G401 (cell line): ENCODE measurements around the gene GPER1. TPM values are rescaled to one million over a fixed set of nuclear protein-coding genes. Genes with fewer than 3 reads are reported as not detected.

ENCODE experiments used
- DNase-seq: peaks from one replicate; pipeline ENCODE4 v3.0.0-alpha.2; 2015; ENCODE audit warnings: low spot score
- in situ Hi-C: cut with HindIII; loops from 2 replicates; pipeline ENCODE4 v1.10.0; 2016; ENCODE audit warnings: low sequenced_read_pairs, mixed read lengths
- total RNA-seq: library from RNA; depleted of rRNA; stranded (reverse); fragments of >200 nt; shearing (Covaris generic); gene quantifications from 2 replicates; pipeline ENCODE4 v1.2.3, GENCODE V29; 2014

Gene GPER1
- total RNA-seq, 1 experiment from 2014 or later: 3.5 TPM

DNA sequence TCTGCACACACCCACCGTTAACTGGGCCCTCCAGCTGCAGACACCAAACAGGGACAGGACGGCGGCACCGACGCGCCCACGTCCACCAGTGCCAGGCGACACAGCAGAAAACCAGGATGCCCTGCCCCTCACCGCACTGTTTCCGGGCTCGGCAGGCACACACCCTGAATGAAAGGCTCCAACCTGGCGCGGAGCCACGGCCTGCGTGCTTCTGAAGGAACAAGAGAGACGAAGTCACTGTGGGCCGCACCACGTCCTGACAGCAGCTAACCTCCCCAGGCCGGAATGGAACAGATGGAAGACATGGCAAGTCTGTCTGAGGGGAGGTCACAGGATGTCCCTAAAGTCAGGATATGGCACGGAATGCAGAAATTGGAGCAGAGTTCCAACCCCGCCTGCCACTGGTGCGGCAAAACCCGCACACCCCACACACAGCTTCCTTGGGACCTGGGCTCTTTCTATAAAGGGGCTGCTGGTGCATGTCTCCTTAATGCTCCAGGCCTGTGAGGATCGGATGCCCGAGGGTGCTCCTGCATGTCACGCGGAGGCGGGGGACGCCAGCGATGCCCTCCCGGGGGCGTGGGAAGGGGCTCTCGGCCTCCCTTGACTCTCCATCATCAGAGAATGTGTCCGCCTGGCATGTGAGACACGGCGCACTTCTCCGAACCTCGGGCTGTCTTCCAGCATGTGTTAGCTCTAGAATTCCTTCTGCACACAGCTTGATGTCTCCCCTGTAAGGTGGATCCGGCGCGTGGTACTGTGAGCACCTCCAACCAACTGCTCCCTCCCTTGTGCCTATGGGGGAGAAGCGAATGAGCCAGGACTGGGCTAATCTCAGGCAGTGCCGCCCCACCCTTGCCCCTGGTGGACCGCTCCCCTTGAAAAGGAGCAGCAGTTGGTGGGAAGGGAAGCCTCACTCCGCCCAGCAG lies 3.9 kb upstream of the GPER1 start:
- peak; percentile 68 for DNase-seq
- in situ Hi-C loops: no loop called here

DNA sequence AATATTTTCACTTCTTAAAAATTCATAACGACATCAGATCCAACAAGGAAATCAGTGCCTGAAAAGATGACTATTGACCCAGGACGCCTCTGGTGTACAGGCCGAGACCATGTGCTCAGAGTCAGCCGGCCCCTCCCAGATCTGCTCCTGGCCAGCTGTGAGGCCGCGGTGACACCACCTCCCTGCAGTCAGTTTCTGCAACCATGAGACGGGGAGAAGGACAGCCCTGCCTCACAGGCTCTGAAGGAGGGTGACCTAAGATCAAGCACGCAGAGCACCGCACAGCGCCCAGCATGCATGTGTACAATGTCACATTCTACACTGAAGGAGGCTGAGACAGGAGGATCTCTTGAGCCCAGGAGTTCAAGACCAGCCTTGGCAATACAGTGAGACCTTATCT lies 2.6 kb upstream of the GPER1 start:
- DNase-seq: no peak
- in situ Hi-C loops: no loop called here

DNA sequence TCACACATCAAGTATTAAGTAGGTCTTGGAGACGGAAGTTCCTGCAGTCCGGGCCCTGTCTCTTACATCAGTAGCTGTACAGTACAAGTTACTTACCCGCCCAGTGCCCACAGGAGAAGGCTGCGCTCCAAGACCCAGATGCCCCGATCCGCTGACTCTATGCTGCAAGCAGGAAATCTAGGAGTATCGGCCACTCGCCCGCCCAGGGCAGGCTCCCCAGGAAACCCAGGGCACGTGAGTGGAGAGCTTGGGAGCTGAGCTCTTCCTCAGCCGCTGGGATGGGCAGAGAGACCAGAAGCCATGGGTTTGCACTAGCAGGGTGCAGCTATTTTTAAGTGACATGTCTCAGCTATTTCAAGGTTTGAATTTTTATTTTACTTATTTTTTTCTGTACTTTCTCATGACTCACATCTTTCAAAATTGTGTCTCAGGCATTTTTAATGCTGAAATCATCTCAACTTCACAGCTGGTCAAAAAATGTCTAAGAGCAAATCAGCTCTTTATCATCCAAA lies 1.9 kb upstream of the GPER1 start:
- in situ Hi-C loops: no loop called here
- DNase-seq: no peak

DNA sequence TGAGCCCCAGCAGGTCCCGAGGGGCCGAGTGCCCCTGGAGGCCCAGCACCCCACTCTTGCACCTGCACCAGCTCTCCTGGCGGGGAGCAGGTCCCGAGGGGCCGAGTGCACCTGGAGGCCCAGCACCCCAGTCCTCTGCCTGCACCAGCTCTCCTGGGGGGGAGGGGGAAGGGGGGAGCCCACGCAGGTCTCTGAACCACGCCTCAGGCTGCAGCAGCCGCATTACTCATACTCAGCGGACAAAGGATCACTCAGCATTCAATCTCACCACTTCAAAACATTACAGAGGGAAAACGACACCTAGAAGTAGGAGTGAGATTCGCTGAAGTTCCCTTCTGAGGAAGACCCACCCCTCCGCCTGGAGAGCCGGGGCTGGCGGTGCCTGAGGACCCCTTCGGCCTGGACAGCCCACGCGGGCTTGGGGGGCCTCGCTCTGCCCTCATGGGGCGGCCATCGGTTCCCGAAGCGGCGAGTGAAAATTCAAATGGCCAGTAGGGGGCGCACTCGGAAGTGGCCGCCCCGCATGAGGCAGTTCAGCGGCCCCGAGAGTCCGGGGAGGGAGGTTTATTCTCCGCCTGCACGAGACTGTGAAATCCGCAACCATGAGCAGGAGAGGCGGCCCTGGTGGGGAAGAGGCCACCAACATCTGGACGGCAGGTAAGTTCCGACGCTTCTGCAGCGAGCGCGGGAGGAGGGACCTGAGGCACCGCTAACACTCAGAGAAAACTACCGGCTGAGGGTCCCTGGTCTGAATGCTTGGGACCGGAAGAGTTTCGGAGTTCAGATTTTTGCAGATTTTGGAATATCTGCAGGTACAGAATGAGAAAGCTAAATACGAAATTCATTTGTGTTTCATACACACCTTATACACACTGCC lies 1.1 kb upstream of the GPER1 start:
- in situ Hi-C loops: no loop called here
- peak; percentile 56 for DNase-seq

DNA sequence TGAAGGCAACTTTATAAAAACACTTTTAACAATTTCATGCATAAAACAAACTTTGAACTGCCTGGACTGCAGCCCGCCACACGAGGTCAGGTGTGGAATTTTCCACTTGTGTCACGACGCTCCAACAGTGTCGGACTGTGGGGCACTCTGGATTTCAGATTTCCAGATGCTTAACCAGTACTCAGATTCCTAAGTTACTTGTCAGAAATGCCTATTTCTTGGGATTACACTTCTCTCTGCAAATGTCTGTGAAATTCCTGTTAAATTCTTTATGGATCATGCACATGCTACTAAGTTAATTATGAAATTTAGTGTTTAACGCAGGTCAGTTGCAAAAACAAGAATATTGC lies 473 bp upstream of the GPER1 start:
- in situ Hi-C loops: no loop called here
- DNase-seq: no peak

DNA sequence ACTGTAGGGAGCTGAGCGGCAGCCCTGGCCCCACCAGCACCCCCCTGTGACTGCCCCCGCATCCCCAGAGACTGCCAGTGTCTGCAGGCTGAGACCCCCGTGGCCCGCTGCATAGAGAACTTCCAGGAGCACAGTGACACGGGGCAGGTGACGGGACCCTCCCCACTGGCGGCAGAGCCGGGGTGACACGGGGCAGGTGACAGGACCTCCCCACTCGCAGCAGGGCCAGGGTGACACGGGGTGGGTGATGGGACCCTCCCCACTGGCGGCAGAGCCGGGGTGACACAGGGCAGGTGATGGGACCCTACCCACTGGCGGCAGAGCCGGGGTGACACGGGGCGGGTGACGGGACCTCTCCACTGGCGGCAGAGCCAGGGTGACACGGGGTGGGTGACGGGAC lies 2.3 kb downstream of the GPER1 start:
- in situ Hi-C loops: no loop called here

DNA sequence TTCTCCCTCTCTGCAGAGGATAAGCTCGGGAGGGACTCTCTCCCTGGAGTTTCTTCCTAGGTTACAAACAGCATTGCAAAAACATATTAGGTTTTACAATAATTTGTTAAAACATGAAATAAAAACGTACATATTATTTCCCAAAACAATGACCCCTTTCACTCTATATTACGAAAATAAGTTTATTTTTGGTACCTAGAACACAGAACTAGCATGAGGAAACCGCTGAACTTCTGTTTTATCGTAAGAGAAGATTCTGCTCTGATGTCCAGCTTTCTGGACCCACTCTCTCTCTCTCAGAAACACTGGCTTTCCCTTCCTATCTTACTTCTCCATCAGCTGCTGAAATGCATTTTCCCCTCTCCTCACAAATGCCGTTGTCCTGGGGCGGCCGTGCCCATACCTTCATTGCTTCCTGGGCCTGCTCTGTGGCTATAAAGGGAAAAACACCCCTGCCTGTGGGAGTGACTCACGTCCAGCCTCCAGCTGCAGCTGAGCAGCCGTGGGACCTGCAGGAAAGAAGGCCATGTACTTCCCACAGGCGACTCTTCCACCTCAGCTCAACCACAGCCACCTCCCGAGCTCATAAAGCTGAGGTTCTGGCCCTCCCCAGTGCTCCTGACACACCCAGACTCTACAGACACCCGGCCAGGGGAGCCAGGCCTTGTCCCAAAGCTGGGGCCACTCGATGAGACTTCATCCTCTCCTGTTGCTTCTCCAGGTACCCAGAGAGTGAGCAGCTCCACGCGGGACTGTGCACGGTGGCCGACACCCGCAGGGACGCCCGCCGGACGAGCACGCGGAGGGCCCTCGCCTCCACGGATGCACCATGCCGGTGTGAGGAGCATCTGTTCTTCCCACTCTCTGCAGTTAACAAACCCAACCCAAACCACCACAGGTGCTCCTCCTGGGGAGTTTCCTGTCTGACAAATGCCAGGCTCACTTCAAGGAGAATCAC lies 3.1 kb downstream of the GPER1 start:
- in situ Hi-C loops: no loop called here
- DNase-seq: no peak

More for the DNA sequence above, 2.3 kb downstream of the GPER1 start:
- no peak for DNase-seq

DNA sequence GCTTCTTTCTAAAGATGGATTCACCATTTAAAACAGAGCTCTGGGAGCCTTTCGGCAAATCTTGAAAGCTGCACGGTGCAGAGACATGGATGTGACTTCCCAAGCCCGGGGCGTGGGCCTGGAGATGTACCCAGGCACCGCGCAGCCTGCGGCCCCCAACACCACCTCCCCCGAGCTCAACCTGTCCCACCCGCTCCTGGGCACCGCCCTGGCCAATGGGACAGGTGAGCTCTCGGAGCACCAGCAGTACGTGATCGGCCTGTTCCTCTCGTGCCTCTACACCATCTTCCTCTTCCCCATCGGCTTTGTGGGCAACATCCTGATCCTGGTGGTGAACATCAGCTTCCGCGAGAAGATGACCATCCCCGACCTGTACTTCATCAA lies 3.7 kb downstream of the GPER1 start:
- no peak for DNase-seq
- in situ Hi-C loops: no loop called here

DNA sequence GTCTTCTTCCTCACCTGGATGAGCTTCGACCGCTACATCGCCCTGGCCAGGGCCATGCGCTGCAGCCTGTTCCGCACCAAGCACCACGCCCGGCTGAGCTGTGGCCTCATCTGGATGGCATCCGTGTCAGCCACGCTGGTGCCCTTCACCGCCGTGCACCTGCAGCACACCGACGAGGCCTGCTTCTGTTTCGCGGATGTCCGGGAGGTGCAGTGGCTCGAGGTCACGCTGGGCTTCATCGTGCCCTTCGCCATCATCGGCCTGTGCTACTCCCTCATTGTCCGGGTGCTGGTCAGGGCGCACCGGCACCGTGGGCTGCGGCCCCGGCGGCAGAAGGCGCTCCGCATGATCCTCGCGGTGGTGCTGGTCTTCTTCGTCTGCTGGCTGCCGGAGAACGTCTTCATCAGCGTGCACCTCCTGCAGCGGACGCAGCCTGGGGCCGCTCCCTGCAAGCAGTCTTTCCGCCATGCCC lies 4.3 kb downstream of the GPER1 start:
- DNase-seq: no peak
- in situ Hi-C loops: no loop called here

DNA sequence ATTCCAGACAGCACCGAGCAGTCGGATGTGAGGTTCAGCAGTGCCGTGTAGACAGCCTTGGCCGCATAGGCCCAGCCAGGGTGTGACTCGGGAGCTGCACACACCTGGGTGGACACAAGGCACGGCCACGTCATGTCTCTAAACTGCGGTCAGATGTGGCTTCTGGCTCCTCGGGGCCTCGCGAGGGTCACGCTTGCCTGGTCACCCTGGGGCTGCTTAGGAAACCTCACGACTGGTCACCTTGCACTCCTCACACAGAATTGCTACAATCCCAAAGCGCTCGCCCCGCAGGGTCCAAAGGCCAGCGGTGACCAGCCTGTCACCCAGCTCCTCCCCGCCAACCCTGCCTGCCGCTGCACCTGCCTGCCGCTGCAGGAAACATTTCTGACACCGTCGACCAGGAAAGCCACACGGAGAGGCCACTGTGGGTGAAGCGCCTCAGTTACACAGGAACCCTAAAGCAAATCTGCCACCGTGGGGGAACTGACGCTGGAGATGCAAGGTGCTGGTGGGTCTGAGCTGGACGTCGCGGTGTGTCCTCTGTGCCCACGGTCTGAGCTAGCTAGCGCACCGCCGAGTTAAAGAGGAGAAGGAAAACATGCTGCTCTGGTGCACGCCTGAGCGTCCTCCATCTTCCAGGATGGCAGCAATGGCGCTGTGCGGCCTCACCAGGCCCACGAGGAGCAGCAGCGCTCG lies 5.0 kb downstream of the GPER1 start:
- in situ Hi-C loops: no loop called here

DNA sequence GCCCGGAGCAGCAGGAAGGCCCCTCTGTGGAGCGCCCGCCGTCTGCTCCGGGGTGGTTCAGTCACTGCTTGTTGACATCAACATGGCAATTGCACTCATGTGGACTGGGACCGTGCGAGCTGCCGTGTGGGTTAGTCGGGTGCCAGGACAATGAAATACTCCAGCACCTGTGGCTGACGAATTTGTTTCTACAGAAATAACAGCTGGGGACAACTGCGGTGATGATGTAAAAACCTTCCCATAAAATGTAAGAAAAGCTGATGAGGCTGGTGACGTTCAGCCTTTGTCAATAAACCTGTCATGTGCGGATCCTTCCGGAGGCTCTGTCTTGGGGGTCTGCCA lies 5.6 kb downstream of the GPER1 start:
- in situ Hi-C loops: no loop called here
- no peak for DNase-seq

More for the DNA sequence above, 5.0 kb downstream of the GPER1 start:
- no peak for DNase-seq

DNA sequence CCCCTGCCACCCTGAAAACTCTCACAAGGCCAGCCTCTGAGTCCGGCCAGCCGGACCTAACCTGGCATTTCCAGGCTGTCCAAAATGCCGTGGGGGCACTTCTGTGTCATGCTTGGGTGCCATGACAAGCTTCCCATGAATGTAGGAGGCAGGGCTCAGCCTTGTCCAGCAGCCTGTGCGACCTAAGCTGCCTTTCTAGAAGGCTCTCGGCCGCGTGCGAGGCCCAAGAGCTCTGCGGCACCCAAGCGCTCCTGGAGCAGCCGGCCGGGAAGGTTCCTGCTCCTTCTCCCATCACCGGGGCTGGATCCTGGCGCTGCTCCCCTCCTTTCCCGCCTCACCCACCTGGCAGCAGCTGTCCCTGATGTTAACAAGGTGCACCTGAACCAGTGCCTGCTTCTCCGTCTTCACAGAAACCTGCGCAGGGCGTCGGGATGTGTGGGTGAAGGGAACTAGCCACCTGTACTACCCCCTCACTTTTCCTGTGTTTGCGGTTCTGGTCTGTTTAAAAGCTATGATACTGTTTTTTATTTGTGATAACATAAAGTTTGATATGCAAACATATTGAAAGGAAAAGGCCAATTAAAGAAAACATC lies 6.1 kb downstream of the GPER1 start:
- no peak for DNase-seq
- in situ Hi-C loops: no loop called here

DNA sequence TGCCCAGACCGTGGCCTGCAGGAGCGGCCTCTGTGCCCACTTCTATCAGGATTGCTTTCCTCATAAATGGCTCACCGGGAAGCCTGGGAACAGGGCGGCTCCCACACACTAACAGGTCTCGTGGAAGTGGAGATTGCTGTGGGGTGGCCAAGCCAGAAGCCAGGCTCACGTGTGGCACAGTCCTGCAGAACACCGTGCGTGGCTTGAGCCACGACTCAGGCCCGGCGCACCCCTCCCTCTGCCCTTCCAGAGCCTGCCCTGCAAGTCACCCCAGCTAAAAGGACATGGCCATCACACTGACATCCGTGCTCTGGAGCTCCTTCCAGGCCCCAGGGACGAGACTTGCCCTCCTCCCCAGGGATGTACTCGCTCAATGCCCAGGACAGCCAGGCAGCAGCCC lies 7.0 kb downstream of the GPER1 start:
- DNase-seq: no peak
- in situ Hi-C loops: no loop called here

DNA sequence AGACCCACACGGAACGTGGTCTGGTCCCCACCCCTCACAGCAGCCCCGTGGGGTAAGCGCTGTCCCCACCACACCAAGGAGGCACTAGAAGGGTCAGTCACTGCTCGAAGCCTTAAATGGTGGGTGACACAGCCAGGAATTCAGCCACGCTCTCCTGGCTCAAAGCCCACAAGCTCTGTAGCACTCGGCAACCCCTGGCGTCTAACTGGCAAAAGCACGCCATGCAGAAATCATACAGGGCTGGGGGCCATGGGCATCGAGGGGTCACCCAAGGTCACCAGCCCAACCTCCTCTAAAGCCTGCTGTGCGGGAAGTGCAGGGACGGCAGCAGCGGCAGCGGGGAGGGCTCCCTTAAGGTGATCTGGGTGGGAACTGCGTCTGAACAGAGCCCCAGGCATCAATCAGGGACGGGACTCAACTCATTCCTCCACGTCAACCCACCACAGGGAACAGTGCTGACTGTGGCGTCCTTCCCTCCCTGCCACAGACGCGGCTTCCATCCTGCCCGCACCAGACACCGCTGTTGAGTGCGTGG lies 7.8 kb downstream of the GPER1 start:
- no peak for DNase-seq
- in situ Hi-C loops: no loop called here

DNA sequence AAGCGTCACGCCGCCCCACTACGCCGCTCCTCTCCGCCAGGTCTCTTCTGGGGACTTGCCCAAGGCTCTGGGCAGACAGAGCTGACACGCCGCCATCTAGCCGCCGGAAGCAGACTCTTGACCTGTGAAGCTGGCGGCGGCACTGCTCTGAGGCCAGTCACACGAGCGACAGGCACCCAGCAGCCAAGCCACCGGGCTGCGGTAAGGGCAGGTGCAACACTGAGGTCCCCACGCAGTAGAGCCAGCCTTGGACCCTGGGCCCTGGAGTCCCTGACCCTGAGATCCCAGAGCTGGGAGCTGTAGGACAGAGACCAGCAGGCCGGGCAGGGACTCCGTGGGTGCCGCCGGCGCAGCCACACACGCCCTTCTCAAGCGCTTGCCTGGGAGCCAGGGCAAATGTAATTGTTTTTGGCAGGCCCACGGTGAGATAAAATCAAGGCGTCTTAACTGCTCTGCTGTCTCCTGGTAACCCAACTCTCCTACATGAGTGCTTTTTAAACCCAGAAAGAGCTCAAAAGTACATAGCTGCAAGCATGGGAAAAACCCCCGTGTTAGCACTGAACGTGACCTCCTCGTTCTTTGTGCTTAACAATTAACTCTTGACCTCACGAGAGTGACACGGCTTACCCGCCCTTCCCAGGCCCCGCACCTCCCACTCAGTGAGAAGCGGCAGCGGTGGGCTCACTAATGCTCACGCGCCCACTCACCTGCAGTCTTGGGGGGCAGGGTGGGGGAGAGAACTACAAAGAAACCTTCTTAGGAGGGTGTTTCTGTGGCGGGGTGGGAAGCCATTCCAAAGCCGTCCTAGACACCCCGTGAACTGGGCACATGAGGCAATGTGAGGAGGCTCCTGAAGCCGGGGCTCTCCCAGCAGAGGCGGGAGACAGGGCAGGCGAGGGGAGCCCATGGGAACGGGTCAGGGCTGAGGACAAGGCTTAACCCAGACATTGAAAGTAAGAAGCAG lies 8.5 kb downstream of the GPER1 start:
- peak; percentile 59 for DNase-seq
- in situ Hi-C loops: no loop called here

DNA sequence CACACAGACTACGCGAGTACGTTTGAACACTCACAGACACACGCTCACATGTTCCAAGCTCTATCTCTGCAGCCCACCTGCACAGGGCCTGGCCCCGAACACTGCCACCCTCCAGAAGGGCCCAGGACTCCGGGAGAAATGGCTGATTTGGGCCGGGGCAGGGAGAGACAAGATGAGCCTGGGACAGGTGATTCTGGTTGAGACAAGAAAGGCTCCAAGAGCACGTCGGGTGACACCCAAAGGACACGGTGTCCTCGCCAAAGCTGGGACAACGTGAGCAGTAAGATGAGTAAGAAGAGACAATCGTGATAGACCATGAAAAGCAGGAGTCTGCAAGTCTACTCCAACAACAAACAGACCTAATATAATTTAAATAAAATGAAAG lies 9.2 kb downstream of the GPER1 start:
- in situ Hi-C loops: no loop called here
- DNase-seq: no peak
